ENCODE measurements around the gene C1orf122. TPM values are rescaled to one million over a fixed set of nuclear protein-coding genes. Genes with fewer than 3 reads are reported as not detected.

Gene C1orf122
- polyA plus RNA-seq, 3 donors = 15.5 to 29.5 (median 22.9) TPM

- WGBS (ENCODE audit: insufficient coverage) = no CpG with 5 or more reads among the region's 7 CpGs
- peaks cover 82% of the 10 kb centered on the region for H3K79me2 ChIP-seq (ENCODE audit: insufficient read depth, low read length)
- H4K20me1 ChIP-seq (ENCODE audit: insufficient read depth, low read length) = peaks cover 84% of the 10 kb centered on the region
- peak; percentile 65 to 81 (median 80) for DNase-seq
- H3K4me2 ChIP-seq (replicated peaks; ENCODE audit: extremely low read depth, low read length, poor library complexity, severe bottlenecking) = no peak overlapping the region
- peak overlapping the region in 6 of 7 donors; percentile 22 to 50 (median 38) for H3K27ac Mint-ChIP-seq
- no peak overlapping the region for H2AFZ ChIP-seq (ENCODE audit: insufficient read depth, low read depth, low read length, poor library complexity, severe bottlenecking)
- H3K36me3 ChIP-seq (replicated peaks in 1 of 2; ENCODE audit: control insufficient read depth in 1 of 2, insufficient read depth in 2 of 2, low read length in 2 of 2) = peaks cover 23 to 51% of the 10 kb centered on the region in 2 donors
- H3K4me3 ChIP-seq (replicated peaks in 1 of 3; ENCODE audit: low read depth in 2 of 3, low read length in 3 of 3) = no peak overlapping the region
- TF ChIP-seq, protein P1, sequence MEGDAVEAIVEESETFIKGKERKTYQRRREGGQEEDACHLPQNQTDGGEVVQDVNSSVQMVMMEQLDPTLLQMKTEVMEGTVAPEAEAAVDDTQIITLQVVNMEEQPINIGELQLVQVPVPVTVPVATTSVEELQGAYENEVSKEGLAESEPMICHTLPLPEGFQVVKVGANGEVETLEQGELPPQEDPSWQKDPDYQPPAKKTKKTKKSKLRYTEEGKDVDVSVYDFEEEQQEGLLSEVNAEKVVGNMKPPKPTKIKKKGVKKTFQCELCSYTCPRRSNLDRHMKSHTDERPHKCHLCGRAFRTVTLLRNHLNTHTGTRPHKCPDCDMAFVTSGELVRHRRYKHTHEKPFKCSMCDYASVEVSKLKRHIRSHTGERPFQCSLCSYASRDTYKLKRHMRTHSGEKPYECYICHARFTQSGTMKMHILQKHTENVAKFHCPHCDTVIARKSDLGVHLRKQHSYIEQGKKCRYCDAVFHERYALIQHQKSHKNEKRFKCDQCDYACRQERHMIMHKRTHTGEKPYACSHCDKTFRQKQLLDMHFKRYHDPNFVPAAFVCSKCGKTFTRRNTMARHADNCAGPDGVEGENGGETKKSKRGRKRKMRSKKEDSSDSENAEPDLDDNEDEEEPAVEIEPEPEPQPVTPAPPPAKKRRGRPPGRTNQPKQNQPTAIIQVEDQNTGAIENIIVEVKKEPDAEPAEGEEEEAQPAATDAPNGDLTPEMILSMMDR (IDR thresholded peaks at IDR 0.05) = peak; percentile 97
- H3K4me1 ChIP-seq (ENCODE audit: control insufficient read depth in 1 of 2, insufficient read depth in 2 of 2, low read length in 2 of 2) = peaks cover 18 to 61% of the 10 kb centered on the region in 2 donors
- no peaks in the 10 kb centered on the region for H3K27me3 Mint-ChIP-seq (ENCODE audit: low read depth in 3 of 3)
- intact Hi-C loops (cut with micrococcal nuclease) = loop anchor here in 1 of 2 donors (10.0 kb wide), 1 partner anchor 194 kb away; the partner anchor contains the start of gene FHL3
- H3K9ac ChIP-seq (ENCODE audit: insufficient read depth, low read length, poor library complexity, severe bottlenecking) = no peak overlapping the region
- H3K27me3 ChIP-seq (ENCODE audit: control insufficient read depth in 2 of 2, insufficient read depth in 2 of 2, low read length in 2 of 2) = no peaks in the 10 kb centered on the region
- peak overlapping the region in 1 of 2 donors; percentile 9 for H3K27ac ChIP-seq (ENCODE audit: low read depth in 1 of 2, low read length in 2 of 2)
- no peak overlapping the region for H3K4me3 Mint-ChIP-seq
- H3K36me3 Mint-ChIP-seq = peaks cover 46 to 60% of the 10 kb centered on the region in 2 donors
- no peaks in the 10 kb centered on the region for H3K9me3 ChIP-seq (replicated peaks in 1 of 2; ENCODE audit: control insufficient read depth in 1 of 2, insufficient read depth in 1 of 2, low read length in 2 of 2)
- H3K9me3 Mint-ChIP-seq = no peaks in the 10 kb centered on the region
- peaks cover 54% of the 10 kb centered on the region for H3K4me1 Mint-ChIP-seq
These were observed 3.6 kb downstream of the C1orf122 start for GRCh38 chr1:37811027-37811655.

GRCh38 chr1:37813529-37814145 is 6.0 kb downstream of the C1orf122 start:
- WGBS (ENCODE audit: insufficient coverage) = no CpG with 5 or more reads among the region's 2 CpGs
- Histone ChIP-seq H3K4me1 (ENCODE audit: control insufficient read depth in 1 of 2, insufficient read depth in 2 of 2, low read length in 2 of 2) (peaks cover 8 to 47% of the 10 kb centered on the region in 2 donors), H3K4me2 (replicated peaks; ENCODE audit: extremely low read depth, low read length, poor library complexity, severe bottlenecking) (no peak overlapping the region), H3K79me2 (ENCODE audit: insufficient read depth, low read length) (peaks cover 79% of the 10 kb centered on the region), H3K9ac (ENCODE audit: insufficient read depth, low read length, poor library complexity, severe bottlenecking) (no peak overlapping the region), H3K27me3 (ENCODE audit: control insufficient read depth in 2 of 2, insufficient read depth in 2 of 2, low read length in 2 of 2) (no peaks in the 10 kb centered on the region), H3K9me3 (replicated peaks in 1 of 2; ENCODE audit: control insufficient read depth in 1 of 2, insufficient read depth in 1 of 2, low read length in 2 of 2) (no peaks in the 10 kb centered on the region), H3K27ac (ENCODE audit: low read depth in 1 of 2, low read length in 2 of 2) (peak overlapping the region in 1 of 2 donors; percentile 59), H3K4me3 (replicated peaks in 1 of 3; ENCODE audit: low read depth in 2 of 3, low read length in 3 of 3) (no peak overlapping the region), H4K20me1 (ENCODE audit: insufficient read depth, low read length) (peaks cover 83% of the 10 kb centered on the region), H3K36me3 (replicated peaks in 1 of 2; ENCODE audit: control insufficient read depth in 1 of 2, insufficient read depth in 2 of 2, low read length in 2 of 2) (peaks cover 43 to 68% of the 10 kb centered on the region in 2 donors), H2AFZ (ENCODE audit: insufficient read depth, low read depth, low read length, poor library complexity, severe bottlenecking) (no peak overlapping the region)
- intact Hi-C loops (cut with micrococcal nuclease) = loop anchor here in 1 of 2 donors (10.0 kb wide), 1 partner anchor 191 kb away; the partner anchor contains the start of gene FHL3
- TF ChIP-seq, protein P1 (IDR thresholded peaks at IDR 0.05) = no peak
- no peak for DNase-seq
- Mint-ChIP-seq H3K9me3 (no peaks in the 10 kb centered on the region), H3K4me1 (peaks cover 44% of the 10 kb centered on the region), H3K27me3 (ENCODE audit: low read depth in 3 of 3) (no peaks in the 10 kb centered on the region), H3K27ac (peak overlapping the region in 4 of 7 donors; percentile 18 to 69 (median 54)), H3K36me3 (peaks cover 64 to 78% of the 10 kb centered on the region in 2 donors), H3K4me3 (no peak overlapping the region)
